Fibroblast of skin of scalp (primary cell): ENCODE results near the gene CD247.

Source experiments
- DNase-seq: peaks from one replicate; pipeline ENCODE4 v3.0.0-alpha.2; 2013

CD247 gene

DNA sequence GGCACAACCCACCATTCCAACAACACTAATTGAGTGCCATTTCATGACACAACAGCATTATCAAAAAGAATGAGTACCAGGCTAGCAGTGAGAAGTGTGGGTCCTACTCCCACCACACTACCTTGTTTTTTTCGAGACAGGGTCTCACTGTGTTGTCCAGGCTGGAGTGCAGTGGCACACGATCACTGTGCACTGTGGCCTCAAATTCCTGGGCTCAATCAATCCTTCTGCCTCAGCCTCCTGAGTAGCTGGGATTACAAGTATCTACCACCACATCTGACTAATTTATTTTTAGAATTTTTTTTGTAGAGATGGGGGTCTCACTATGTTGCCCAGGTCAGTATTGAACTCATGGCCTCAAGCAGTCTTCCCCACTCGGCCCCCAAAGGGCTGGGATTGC is 30.7 kb downstream of the CD247 start:
- no peak for DNase-seq

DNA sequence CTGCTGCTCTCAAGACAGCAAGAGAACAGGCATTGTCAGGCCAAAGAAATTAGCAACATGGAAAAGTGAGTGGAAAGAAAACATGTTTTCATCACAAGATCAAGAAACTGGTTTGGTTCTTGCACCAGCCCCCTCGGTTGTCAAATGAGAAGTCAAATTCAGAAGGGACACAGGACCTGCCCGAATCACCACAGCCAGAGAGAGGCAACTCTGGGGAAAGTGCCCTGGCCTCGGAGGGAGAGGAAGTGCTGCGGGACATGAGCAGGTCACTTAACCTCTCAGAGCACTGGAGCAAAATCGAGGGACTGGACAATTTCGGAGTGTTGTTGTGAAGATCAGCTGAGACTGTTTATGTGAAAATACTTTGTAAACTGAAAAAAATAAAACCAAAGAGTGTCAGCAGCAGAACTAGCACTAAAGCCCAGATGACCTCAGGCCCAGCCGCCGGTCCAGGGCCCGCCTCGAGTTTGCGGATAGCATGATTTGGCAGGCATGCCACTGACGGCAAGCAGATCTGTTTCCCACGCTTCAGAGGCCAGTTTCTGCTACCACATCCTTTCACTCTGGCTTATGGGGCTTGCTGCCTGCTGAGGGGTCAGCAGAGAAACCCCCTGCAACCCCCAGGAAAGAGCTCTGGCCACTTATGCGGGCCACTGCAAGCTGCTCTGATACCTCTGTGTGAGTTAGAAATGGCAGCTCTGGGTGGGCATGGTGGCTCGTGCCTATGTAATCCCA is 32.1 kb downstream of the CD247 start:
- DNase-seq = no peak

DNA sequence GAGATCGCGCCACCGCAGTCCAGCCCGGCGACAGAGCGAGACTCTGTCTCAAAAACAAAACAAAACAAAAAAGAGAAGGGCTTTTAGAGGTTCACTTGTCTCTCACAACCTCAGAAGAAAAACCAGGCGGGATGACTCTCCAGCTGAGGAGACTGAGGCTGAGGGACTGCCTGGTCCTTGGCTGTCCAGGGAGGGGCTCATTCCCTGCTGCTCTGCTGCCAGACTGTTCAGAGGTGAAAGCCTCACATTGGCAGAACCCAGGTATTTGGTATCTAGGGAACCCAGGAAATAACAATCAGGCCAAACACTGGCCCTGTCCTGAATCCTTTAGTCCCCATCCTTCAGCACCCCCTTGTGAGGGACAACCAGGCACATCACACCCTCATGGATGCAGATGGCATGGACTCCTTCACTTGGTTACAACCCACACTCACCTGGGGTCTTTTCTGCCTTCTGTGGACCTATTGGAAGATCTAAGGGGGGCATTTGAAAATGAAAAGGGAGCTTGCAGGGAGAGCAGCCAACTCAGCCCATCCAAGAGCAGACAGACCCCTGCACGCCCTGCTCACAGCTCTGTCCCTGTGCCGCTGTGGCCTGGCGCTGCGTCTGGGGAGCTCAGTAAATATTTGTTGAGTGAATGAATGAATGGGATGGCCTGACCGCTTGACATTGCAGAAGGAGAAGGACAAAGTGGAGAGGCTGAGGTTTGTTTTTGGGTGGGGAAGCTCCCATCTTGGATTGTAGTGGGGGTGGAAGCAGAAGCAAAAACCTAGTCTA is 33.4 kb downstream of the CD247 start:
- DNase-seq = no peak

DNA sequence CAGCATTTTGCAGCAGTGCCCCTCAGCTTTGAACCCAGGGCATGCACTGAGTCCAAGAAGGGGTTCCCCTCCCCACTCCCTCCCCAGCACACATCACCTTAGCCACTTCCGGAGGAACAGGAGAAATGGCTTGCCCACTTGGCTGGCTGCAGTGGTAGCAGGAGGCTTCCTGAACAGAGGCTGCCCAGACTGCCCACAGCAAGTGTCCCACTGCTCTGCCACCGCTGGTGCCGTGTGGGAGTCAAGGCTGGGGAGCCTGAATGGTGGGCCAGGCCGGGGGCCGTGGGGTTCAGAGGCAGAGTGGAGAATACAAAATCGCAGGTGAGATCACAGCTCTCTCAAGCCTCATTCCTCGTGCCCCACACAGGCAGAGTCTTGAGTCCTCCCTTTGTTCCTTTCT is 34.5 kb downstream of the CD247 start:
- DNase-seq = no peak

DNA sequence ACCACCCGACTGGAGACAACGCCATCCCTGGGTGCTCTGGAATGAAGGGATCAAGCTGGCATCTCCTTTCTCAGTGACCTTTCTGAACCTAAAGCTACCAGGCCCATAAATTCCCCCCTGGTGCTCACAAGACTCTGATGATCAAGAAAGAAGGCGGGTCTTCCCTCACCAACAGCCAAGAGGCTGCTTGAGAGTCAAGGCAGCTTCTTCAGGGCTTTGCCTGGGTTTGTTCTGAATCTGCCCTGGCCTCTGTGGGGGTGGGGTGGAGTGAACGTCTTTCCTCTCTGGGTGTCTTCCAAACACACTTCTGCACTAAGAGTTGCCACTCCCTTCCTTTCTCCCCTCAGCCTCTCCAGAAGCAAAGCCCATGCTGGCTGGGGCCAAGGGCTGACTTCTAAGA is 36.1 kb downstream of the CD247 start:
- no peak for DNase-seq

DNA sequence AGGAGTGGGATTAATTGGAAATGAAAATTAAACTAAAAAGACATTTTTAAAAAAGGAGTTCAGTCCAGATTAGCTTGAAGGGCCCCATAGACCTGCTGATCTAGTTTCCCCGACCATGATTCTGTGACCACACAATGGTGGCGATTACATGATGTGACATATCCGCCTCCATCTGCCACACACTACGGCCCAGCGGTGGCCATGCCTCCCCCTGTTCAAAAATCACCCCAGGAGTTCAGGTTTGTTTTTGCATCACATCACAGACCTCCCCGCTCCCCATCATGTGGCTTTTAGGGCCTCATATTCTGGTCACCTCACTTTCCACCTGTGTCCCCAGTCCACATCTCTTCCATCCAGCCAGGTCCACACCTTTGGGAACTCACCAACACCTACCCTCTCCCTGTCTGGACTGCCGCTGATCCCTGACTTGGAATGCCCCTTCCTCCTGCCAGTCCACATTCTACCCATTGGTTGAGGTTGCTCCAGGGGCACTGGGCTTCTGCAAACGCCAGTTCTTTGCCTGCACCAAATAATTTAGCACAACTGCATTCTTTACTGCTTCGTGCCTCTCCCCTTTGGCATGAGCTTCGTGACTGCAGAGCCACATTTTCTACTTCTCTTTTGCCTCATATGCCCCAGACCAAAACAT is 38.9 kb downstream of the CD247 start:
- DNase-seq = no peak

DNA sequence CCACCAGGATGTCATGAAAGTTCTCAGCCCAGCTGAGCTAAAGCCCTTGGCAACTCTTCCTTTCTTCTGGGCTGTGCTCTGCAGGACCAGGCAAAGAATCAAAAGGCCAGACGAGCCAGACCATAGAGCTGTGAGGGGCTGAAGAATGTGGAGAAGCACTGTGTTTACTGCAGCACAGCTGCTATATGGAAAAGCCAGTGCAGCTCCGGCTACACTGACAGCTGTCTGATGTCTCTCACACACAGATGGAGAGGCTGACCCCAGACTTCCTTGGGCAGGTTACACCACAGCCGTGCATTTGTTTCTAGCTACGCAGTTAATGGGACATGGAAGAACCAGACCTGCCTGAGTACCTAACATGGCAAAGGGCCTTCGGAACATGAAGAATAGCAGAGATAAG is 40.3 kb downstream of the CD247 start:
- no peak for DNase-seq

DNA sequence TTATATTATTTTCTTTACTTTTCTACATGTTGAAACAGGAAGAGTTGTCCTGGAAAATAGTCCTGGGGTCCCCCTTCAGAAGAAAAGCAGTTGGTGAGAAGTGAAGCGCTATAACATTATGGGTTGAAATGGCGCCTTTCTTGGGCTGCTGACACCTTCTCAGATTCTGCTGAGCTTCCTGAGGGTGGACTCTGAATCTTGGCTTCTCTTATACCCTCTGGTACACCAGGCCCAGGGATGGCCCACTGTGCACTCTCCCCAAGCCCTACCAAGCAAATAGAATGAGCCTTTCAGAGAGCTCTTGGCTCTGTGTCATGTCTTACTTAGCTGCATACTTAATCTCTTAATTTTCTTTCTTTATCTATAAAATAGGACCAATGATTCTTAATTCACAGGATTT is 42.3 kb downstream of the CD247 start:
- DNase-seq = no peak

DNA sequence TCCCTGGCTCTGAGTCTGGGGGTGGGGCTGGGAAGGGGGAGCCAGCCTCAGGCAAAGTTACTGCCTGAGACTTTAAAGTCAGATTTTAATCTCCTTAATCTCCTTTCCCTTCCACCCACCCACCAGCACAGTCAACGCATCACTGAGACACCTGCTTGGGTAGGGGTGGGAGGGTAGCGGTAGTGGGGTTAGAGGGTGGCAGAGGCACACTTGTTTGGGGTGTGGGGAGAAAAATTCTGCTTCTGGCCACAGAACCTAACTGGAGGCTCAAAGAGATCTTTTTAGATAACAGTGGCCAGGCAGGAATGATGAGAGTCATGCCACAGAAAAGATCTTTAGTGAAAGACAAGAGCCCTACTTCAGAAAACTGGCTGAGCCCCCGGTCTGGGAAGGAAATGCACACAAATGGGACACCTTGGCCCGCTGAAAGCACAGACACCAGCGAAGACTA is 44.1 kb downstream of the CD247 start:
- no peak for DNase-seq

DNA sequence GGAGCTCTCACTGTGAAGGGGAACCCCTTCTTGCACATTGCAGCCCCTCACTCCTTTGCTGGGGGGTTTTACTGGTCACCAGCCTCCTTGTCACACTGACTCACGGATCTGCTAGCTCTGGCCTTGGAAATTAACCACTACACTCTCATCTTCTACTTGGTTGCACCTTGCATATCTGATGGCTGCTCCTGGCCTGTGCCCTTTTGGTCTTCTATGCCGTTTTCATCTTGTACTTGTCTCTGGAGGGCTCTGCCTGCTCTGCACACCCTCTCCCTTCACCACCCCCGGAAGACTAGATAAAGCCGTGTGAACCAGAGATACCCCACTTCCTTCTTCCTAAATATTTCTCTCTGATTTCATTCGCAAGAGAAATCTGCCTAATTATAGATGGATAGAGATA is 44.6 kb downstream of the CD247 start:
- DNase-seq = no peak

DNA sequence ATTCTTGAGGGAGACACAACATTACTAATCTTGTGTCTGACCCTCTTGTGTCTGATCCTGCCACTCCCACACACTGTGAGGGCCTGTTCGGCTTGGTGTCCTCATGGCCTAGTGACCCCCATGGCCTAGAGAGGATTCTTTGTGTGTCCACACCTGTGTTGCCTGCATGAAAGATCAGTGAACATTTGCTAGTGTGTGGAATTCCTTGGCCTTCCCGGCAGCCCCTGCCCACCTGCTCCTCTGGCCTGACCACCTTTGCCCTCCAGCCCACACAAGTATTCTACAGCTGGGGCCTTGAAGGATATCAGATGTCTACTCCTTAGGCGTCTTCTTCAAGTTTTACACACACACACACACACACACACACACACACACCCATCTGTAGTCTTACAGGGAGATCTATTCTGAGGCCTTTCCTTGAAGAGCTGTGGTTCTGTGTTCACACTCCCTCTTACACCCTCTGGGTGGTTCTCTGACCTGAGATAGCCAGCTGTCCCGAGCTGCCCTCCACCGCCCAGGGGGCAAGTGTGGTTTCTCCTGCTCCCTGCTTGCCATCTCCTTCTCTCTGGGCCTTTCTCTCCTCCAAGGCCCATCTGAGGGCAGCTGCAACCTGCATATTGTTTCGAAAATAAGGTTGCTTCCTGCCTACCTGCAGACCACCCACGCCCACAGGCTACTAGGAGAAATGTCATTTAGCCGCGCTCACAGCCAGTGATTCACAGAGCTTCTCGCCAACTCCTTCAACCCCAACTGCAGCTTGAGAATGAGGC is 45.4 kb downstream of the CD247 start:
- no peak for DNase-seq

DNA sequence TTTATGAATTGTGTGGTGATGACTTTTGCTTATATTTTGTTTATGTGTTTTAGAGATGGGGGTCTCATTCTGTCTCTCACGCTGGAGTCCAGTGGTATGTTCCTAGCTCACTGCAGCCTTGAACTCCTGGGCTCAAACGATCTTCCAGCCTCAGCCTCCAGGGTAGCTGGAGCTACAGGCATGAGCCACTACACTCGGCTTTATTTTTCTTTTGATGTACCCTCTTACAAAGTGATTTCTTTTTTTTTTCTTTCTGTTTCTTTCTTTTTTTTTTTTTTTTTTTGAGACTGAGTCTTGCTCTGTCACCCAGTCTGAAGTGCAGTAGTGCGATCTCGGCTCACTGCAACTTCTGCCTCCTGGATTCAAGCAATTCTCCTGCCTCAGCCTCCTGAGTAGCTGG is 46.8 kb downstream of the CD247 start:
- DNase-seq = no peak

DNA sequence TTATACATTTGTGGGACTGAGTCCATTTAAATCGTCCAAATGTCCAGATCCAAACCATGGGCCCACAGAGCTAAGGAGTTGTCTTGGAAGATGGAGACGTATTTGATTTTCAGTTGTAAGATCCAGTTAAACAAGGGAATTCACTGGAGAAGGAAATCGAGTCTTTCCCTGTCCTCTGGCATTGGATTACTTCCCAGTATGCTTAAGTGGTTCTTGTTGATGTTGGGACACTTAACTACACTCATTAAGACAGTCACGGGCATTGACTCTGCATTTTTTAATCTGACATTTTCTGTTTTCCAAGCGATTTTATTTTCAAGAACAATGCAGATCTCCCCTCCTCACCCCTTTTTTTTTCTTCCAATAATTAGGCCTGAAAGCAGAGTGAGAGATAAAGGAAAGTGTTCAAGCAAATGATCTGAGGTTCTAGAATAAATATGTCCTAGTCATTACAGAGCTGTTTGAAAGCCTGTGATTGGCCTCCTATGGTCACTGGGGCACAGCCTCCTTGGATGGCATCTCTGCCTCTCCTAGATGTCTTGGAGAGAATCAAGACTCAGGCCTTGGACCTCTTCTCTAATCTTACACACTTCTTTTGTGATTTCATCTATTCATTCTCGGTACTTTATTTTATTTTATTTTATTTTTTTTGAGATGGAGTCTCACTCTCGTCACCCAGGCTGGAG is 48.9 kb downstream of the CD247 start:
- no peak for DNase-seq

DNA sequence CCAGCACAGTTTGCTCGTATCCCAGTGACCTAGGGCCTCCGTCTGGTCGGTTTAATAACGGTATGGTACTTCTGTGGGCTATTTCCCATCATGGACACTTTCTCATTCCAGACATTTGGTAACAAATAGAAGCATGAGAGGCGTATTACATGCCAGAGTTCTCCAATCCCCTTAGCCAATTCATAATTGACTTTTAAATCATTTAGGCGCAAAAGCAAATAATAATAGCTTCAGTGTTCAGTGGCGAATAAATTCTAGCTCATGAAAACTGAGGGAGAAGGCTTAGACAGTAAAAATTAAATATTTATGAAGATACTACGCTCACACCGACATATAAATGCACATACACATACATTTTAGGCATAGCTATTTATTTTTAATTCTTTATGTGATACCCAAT is 50.6 kb downstream of the CD247 start:
- no peak for DNase-seq

DNA sequence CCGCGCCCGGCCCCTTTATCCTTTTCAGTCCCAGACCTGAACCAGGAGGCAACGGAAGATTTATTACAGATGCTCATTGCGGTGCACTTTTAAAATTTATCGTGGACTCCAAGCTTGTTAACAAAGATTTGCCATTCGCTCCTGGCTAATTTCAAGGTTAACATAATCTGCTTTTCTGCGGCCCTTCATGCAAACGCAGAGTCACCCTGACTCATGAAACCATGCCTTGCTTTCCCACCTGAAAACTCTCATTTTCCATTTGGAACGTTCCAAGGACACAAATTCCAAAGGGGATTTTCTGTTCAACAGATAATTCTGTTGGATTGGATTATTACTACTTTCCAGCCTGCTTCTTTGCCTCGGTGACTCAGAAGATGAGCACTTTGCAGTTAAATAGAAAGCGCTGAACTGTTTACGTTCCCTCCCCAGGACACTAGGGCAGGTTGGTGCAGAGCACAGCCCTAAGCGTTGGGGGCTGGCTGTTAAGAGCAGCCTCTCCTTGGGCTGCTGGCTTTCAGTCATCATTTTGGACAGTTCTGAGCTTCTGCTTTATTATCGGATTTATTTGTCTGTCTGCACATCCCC is 51.1 kb downstream of the CD247 start:
- no peak for DNase-seq

DNA sequence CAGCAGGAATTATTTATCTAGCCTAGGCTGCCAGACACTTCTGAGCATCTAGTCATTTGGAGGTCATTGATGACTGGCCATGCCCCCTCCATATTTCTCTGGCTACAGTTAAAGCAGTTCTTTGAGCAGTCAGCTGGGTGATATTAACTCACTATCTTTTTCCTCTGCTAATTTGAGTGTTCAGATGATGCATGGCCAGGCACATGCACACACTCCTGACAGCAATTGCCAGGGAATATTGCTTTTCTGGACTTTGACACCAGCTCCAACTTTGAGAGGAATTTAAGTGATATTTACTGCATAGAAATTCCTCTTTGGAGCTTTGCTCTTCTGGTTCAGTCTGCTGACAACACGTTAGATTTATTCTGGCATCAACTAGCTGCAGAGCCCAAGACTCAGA is 52.6 kb downstream of the CD247 start:
- no peak for DNase-seq

DNA sequence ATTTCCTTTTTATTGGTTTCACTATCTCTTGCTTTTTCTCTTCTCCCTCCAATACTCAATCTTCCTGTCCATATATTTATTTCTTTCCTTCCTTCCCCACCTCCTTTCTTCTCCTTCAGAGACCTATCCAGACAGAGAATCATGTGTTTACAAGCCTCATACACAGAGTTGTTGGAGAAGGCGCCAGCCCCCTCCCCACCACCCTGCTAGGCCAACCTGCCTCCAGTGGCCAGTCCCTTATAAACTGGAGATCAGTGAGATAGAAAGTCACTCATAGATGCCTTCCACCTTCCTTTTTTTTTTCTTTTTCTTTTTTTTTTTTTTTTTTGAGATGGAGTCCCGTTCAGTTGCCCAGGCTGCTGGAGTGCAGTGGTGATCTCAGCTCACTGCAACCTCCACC is 53.3 kb downstream of the CD247 start:
- DNase-seq = no peak

DNA sequence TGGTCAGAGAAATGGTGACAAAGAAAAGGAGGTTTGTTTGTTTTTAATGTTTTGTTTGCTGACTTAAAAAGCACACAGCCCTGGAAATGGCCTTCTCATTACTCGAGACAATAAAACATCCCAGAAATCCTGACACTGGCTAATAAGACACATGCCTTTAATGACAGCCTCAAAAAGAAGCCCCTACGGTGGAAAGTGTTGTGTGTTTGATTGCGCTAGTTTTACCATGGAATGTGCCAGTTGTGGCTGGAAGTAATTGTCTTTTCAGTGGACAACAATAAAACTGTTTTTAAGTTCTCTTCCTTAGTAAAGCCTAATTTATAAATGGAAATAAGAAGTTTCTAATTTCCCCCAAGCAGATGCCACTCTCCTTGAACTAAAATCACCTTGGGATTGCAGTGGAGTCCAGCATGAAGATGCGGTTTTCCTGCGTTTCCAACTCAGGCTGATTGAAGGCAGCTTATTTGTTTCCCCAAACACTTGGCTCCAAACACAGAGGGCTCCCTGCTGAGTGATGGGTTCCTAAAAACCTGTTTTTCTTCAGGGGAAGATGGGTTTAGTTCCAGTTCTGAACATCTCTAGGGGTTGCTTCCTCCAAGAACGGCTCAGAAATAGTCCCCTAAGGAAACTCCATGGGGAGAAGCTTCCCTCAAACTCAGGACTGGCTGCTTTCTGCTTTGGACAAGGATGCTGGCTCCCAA is 54.3 kb downstream of the CD247 start:
- no peak for DNase-seq

DNA sequence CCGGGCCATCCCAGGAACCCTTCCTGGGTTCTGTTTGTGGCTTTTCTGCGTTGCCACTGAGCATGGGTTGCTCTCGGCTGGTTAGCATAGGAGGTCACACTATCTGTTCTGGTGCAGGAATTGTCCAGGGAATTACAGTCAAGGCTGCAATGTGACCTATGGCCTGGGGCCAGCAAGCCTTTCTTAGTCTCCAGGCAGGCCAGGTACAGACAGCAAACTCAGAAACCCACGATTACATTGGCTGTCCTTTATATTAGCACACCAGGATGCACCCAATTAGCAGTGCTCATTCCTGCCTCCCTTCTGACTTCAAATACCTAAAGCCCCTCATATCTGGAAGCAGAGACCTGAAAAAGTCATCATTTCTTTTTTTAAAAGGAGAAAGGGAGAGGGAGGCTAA is 55.2 kb downstream of the CD247 start:
- DNase-seq = no peak

DNA sequence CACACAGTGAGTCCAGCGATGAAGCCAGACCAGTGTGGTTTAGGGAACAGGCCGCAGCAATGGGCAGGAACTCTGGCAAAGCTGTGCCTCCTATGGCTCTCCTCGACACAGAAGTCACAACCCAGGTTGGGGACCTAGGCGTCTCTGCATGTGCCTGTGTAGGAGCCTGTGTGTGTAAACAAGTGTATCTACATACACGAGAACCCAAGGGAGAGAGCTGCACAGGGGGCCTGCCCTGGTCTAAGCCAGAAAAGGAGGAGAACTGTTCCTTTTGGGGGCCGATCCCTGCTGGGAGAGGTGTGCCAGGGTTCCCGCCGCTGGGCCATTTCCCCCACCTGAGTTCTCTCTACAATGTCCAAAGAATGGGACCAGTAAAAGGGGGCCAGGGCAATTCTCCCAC is 56.0 kb downstream of the CD247 start:
- no peak for DNase-seq

DNA sequence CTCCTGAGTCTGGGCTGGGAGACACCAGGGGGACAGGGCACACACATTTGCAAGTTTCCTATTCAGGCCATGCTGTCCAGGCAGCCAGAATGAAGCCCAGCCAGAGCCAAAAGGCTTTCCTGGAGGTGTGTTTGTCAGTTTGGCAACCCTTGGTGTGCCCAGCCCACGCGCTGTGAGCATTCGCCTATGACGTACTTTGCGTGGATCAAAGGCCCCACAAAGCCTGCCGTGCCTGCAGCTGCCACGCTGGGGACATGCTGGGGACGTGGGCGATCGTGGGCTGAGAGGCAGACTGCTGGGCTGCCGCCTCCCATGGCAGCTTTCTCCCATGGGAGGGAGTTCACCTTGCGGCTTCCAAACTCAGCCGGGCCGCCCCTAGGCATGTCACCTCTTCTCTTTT is 57.5 kb downstream of the CD247 start:
- DNase-seq = no peak
